Natural killer cell (primary cell): ENCODE data around the gene SEZ6L. TPM values are rescaled to one million over a fixed set of nuclear protein-coding genes. Genes with fewer than 3 reads are reported as not detected.
A peak's percentile ranks its signal among the peaks of the same experiment; 100 is the strongest.

Experiments used
- ATAC-seq, 3 donors: fragments of 150-1000 bp in 2 of 3; fragments of 200-7000 bp in 1 of 3; cut with Tn5 transposase; 1 replicate in 1 of 3; 2 replicates in 2 of 3; pipeline ENCODE4 v1.10.0; 2021; ENCODE audit warnings: mild to moderate bottlenecking in 2 of 3, moderate library complexity in 2 of 3
- DNase-seq, 2 donors: peaks; one replicate each; pipeline versions ENCODE4 v3.0.0 to v3.0.0-alpha.2; 2013 to 2021; ENCODE audit warnings: mixed read lengths in 1 of 2
- H3K27ac ChIP-seq: one replicate; pipeline ENCODE4 v1.5.1; 2013; ENCODE audit warnings: mild to moderate bottlenecking, low read length
- H3K27me3 ChIP-seq: one replicate; pipeline ENCODE4 v1.6.1; 2013; ENCODE audit warnings: low read length; ENCODE audit not compliant: control insufficient read depth, insufficient read depth
- H3K36me3 ChIP-seq: one replicate; pipeline ENCODE4 v1.6.1; 2013; ENCODE audit warnings: low read length; ENCODE audit not compliant: control insufficient read depth, insufficient read depth
- H3K4me1 ChIP-seq: one replicate; pipeline ENCODE4 v1.6.1; 2013; ENCODE audit warnings: low read length; ENCODE audit not compliant: control insufficient read depth, insufficient read depth
- H3K4me3 ChIP-seq: one replicate; pipeline ENCODE4 v1.5.1; 2013; ENCODE audit warnings: low read length
- H3K9me3 ChIP-seq: one replicate; pipeline ENCODE4 v1.6.1; 2013; ENCODE audit warnings: low read length; ENCODE audit not compliant: control insufficient read depth, insufficient read depth
- H3K27ac Mint-ChIP-seq, 2 donors: one replicate each; pipeline ENCODE4 v1.8.0; 2022; ENCODE audit warnings: mild to moderate bottlenecking in 2 of 2, mixed read lengths in 2 of 2, moderate library complexity in 1 of 2
- H3K27me3 Mint-ChIP-seq, 2 donors: one replicate each; pipeline ENCODE4 v1.8.0; 2022; ENCODE audit warnings: low read depth in 2 of 2, mixed read lengths in 2 of 2
- H3K36me3 Mint-ChIP-seq: one replicate; pipeline ENCODE4 v1.8.0; 2022; ENCODE audit warnings: mixed read lengths
- H3K4me1 Mint-ChIP-seq, 2 donors: one replicate each; pipeline ENCODE4 v1.8.0; 2022; ENCODE audit warnings: mixed read lengths in 2 of 2
- H3K4me3 Mint-ChIP-seq: one replicate; pipeline ENCODE4 v1.8.0; 2022; ENCODE audit warnings: mild to moderate bottlenecking, moderate library complexity, mixed read lengths
- H3K9me3 Mint-ChIP-seq, 2 donors: one replicate each; pipeline ENCODE4 v1.8.0; 2022; ENCODE audit warnings: mixed read lengths in 2 of 2
- WGBS: methylation state at CpG from one replicate; pipeline ENCODE4 v1.1.7; 2013; ENCODE audit warnings: missing lambda C conversion rate; ENCODE audit not compliant: insufficient coverage; 5-methylcytosine and 5-hydroxymethylcytosine counted together
- intact Hi-C: fragments of 100-400 bp; cut with micrococcal nuclease; formaldehyde crosslinking; loops from one replicate; pipeline ENCODE4 v1.14.2; 2022
- total RNA-seq, 4 donors: library from RNA; stranded (reverse); fragments of 120-200 nt in 1 of 4; gene quantifications; one replicate each; pipeline versions ENCODE4 v1.2.3 to v1.2.4, GENCODE V29; 2013 to 2022
- TF ChIP-seq, protein P1 (sequence below): fragments of 200-600 bp; IDR thresholded peaks from one replicate; pipeline ENCODE4 v1.8.0; 2022; ENCODE audit warnings: antibody characterized with exemption

SEZ6L gene
- total RNA-seq, 3 donors from 2014 or later (not counting 1 experiment from before 2014, with no cell fraction given): 0.11 to 1.1 (median 0.60) TPM

DNA sequence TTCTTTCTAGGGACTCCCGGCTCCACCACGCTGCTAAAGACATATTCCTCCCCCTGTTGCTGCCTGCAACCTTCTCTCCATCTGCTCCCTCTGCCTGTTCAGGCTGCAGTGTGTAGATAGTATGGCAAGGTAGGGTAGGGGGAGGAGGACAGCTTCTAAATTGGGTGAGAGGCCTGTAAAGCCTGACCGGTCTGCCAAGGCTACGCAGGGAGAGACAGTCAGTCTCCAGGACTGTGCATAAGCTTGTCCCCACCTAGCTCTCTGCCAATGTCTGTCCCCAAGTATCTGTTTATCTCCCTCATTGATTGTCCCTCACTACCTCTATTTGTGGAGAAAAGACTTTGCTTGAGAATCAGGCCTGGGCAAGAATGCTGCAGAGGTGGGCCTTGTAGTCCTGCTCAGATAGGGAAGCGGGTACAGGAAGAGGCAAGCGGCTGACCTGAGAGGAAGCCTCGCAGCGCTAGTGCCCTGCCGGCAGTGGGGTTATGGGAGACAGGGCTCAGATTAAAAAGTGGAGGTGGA lies 871 bp upstream of the SEZ6L start:
- H3K9me3 ChIP-seq: no peaks in the 10 kb centered on the region
- no peak for DNase-seq
- peaks cover 4% of the 10 kb centered on the region for H3K4me1 ChIP-seq
- peaks cover 17% of the 10 kb centered on the region for H3K27me3 ChIP-seq
- Mint-ChIP-seq H3K36me3 (no peaks in the 10 kb centered on the region), H3K27me3 (peaks cover 49 to 87% of the 10 kb centered on the region in 2 donors), H3K27ac (no peak overlapping the region), H3K9me3 (no peaks in the 10 kb centered on the region), H3K4me1 (peaks cover 0 to 13% of the 10 kb centered on the region in 2 donors), H3K4me3 (peak overlapping the region; percentile 46)
- H3K4me3 ChIP-seq: no peak overlapping the region
- intact Hi-C loops: no loop called here
- TF ChIP-seq, protein P1, sequence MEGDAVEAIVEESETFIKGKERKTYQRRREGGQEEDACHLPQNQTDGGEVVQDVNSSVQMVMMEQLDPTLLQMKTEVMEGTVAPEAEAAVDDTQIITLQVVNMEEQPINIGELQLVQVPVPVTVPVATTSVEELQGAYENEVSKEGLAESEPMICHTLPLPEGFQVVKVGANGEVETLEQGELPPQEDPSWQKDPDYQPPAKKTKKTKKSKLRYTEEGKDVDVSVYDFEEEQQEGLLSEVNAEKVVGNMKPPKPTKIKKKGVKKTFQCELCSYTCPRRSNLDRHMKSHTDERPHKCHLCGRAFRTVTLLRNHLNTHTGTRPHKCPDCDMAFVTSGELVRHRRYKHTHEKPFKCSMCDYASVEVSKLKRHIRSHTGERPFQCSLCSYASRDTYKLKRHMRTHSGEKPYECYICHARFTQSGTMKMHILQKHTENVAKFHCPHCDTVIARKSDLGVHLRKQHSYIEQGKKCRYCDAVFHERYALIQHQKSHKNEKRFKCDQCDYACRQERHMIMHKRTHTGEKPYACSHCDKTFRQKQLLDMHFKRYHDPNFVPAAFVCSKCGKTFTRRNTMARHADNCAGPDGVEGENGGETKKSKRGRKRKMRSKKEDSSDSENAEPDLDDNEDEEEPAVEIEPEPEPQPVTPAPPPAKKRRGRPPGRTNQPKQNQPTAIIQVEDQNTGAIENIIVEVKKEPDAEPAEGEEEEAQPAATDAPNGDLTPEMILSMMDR: no peak
- no peak overlapping the region for H3K27ac ChIP-seq
- ATAC-seq: no peak
- 44% methylated on average over 9 of the region's 9 CpGs for WGBS
- no peaks in the 10 kb centered on the region for H3K36me3 ChIP-seq

DNA sequence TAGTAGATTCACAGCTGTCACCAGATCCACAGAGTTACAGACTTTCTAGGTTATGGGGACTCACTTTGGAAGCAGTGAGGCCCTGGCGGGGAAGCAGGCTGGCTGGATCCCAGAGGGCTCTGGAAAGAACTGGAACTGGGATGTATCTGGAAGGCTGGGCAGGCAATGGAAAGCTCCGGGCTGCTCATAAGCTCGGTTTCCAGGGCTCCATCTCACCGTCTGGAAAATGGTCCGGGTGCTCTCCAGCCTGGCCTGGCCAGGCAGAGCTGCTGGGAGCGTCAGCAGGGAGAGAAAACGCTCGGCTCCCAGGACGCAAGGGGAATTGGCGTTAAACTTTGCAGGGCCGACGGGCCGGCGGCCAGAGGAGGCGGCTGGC lies 335 bp upstream of the SEZ6L start:
- Mint-ChIP-seq H3K27ac (no peak overlapping the region), H3K4me3 (peak overlapping the region; percentile 46), H3K36me3 (no peaks in the 10 kb centered on the region), H3K4me1 (peaks cover 0 to 13% of the 10 kb centered on the region in 2 donors), H3K9me3 (no peaks in the 10 kb centered on the region), H3K27me3 (peaks cover 51 to 89% of the 10 kb centered on the region in 2 donors)
- ATAC-seq (no peak), DNase-seq (no peak)
- Histone ChIP-seq H3K4me3 (no peak overlapping the region), H3K27ac (no peak overlapping the region), H3K27me3 (peaks cover 17% of the 10 kb centered on the region), H3K4me1 (peaks cover 4% of the 10 kb centered on the region), H3K9me3 (no peaks in the 10 kb centered on the region), H3K36me3 (no peaks in the 10 kb centered on the region)
- 9% methylated on average over 15 of the region's 15 CpGs for WGBS
- TF ChIP-seq, protein P1: no peak
- intact Hi-C loops: no loop called here

DNA sequence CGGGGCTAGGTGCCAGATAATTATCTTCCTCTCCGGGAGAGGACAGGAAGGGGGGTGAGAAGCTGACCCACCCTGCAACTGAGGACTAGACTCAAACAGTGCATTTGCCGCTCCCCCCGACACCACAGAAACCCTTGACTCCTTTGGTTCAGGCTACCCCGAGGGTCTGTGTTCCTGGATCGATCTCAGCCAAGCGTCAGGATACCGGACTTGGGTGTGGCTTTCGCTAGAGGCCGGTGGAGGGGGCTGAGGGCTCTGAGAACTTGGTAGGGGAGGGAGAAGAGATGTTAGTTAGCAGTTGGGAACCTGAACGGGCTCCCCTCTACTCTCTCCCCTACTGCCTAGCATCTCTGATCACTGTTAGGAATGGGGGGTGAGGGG lies 840 bp downstream of the SEZ6L start:
- Histone ChIP-seq H3K36me3 (no peaks in the 10 kb centered on the region), H3K4me3 (no peak overlapping the region), H3K4me1 (peaks cover 4% of the 10 kb centered on the region), H3K27ac (no peak overlapping the region), H3K27me3 (peaks cover 17% of the 10 kb centered on the region), H3K9me3 (no peaks in the 10 kb centered on the region)
- Mint-ChIP-seq H3K27me3 (peaks cover 56 to 86% of the 10 kb centered on the region in 2 donors), H3K9me3 (no peaks in the 10 kb centered on the region), H3K27ac (no peak overlapping the region), H3K36me3 (no peaks in the 10 kb centered on the region), H3K4me3 (no peak overlapping the region), H3K4me1 (peaks cover 0 to 13% of the 10 kb centered on the region in 2 donors)
- 4% methylated on average over 10 of the region's 11 CpGs for WGBS
- DNase-seq: no peak
- TF ChIP-seq, protein P1: no peak
- no peak for ATAC-seq
- intact Hi-C loops: no loop called here
